Left kidney (tissue), 2 donors: ENCODE data around the gene HOXA9. TPM values are rescaled to one million over a fixed set of nuclear protein-coding genes. Genes with fewer than 3 reads are reported as not detected.

Experiments
- DNase-seq: peaks from one replicate; pipeline ENCODE4 v3.0.0-alpha.2; 2013
- polyA plus RNA-seq: library from polyadenylated mRNA; unstranded; fragments of 120-200 nt; gene quantifications from one replicate; pipeline ENCODE4 v1.2.1, GENCODE V29; 2013; ENCODE audit not compliant: insufficient read length

Gene HOXA9
- polyA plus RNA-seq, 1 donor: 124 TPM

- DNase-seq: no peak
These were observed 1.5 kb upstream of the HOXA9 start for GRCh38 chr7:27166531-27167505.

GRCh38 chr7:27165996-27166530, 726 bp upstream of the HOXA9 start:
- peak; percentile 91 for DNase-seq

GRCh38 chr7:27164367-27165088, 809 bp downstream of the HOXA9 start:
- DNase-seq: no peak

- DNase-seq: no peak
These were observed 1.3 kb downstream of the HOXA9 start for GRCh38 chr7:27164045-27164366.

GRCh38 chr7:27163288-27164044, 1.9 kb downstream of the HOXA9 start:
- no peak for DNase-seq

- no peak for DNase-seq
These were observed 2.6 kb downstream of the HOXA9 start for GRCh38 chr7:27162561-27163287.

GRCh38 chr7:27161721-27162560, 3.4 kb downstream of the HOXA9 start:
- DNase-seq: no peak

- no peak for DNase-seq
These were observed 4.1 kb downstream of the HOXA9 start for GRCh38 chr7:27161214-27161720.

- peak; percentile 93 for DNase-seq
These were observed 4.7 kb downstream of the HOXA9 start for GRCh38 chr7:27160546-27161213.

GRCh38 chr7:27160145-27160545, 5.2 kb downstream of the HOXA9 start:
- no peak for DNase-seq

GRCh38 chr7:27159266-27160144, 5.8 kb downstream of the HOXA9 start:
- no peak for DNase-seq

- DNase-seq: no peak
These were observed 6.7 kb downstream of the HOXA9 start for GRCh38 chr7:27158436-27159265.

GRCh38 chr7:27157702-27158431, 7.5 kb downstream of the HOXA9 start:
- peak; percentile 86 for DNase-seq

GRCh38 chr7:27156916-27157701, 8.2 kb downstream of the HOXA9 start:
- DNase-seq: no peak

GRCh38 chr7:27156508-27156898, 8.8 kb downstream of the HOXA9 start, which contains the start of gene HOXA7:
HOXA7 (minus strand) TSS chr7:27156675; CDS start chr7:27156545, 130 bp downstream.
- DNase-seq: peak; percentile 91
